Nephron (organoid): ENCODE data around the gene ARHGEF4.

Source experiments
- H3K27ac Mint-ChIP-seq, 3 experiments: 2 replicates each; pipeline ENCODE4 v1.8.0; 2020; ENCODE audit warnings: mixed read lengths in 3 of 3, mild to moderate bottlenecking in 2 of 3, moderate library complexity in 1 of 3
- H3K27me3 Mint-ChIP-seq: 2 replicates; pipeline ENCODE4 v1.8.0; 2021; ENCODE audit warnings: low read depth, mild to moderate bottlenecking, moderate library complexity, mixed read lengths
- H3K36me3 Mint-ChIP-seq: 2 replicates; pipeline ENCODE4 v1.8.0; 2020; ENCODE audit warnings: low read depth, mixed read lengths
- H3K4me1 Mint-ChIP-seq: 2 replicates; pipeline ENCODE4 v1.8.0; 2020; ENCODE audit warnings: mixed read lengths
- H3K4me3 Mint-ChIP-seq, 3 experiments: 2 replicates each; pipeline ENCODE4 v1.8.0; 2020; ENCODE audit warnings: mild to moderate bottlenecking in 3 of 3, mixed read lengths in 3 of 3, moderate library complexity in 2 of 3
- H3K9me3 Mint-ChIP-seq: 2 replicates; pipeline ENCODE4 v1.8.0; 2020; ENCODE audit warnings: mixed read lengths
- TF ChIP-seq, protein P1 (sequence below), 3 experiments: fragments of 200-600 bp; sonication (generic); IDR thresholded peaks; one replicate each; pipeline ENCODE4 v1.5.0; 2021; ENCODE audit warnings: antibody characterized with exemption in 3 of 3; ENCODE audit not compliant: unreplicated experiment in 3 of 3

The ARHGEF4 gene

GRCh38 chr2:131023758-131024157 lies 187.0 kb downstream of the ARHGEF4 start:
- H3K27me3 Mint-ChIP-seq, result peaks cover 6% of the 10 kb centered on the region
- H3K4me1 Mint-ChIP-seq, result no peaks in the 10 kb centered on the region
- TF ChIP-seq, protein P1, sequence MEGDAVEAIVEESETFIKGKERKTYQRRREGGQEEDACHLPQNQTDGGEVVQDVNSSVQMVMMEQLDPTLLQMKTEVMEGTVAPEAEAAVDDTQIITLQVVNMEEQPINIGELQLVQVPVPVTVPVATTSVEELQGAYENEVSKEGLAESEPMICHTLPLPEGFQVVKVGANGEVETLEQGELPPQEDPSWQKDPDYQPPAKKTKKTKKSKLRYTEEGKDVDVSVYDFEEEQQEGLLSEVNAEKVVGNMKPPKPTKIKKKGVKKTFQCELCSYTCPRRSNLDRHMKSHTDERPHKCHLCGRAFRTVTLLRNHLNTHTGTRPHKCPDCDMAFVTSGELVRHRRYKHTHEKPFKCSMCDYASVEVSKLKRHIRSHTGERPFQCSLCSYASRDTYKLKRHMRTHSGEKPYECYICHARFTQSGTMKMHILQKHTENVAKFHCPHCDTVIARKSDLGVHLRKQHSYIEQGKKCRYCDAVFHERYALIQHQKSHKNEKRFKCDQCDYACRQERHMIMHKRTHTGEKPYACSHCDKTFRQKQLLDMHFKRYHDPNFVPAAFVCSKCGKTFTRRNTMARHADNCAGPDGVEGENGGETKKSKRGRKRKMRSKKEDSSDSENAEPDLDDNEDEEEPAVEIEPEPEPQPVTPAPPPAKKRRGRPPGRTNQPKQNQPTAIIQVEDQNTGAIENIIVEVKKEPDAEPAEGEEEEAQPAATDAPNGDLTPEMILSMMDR (IDR thresholded peaks at IDR 0.05; ENCODE audit: unreplicated experiment in 3 of 3), result no peak
- H3K9me3 Mint-ChIP-seq, result peaks cover 11% of the 10 kb centered on the region
- no peaks in the 10 kb centered on the region for H3K36me3 Mint-ChIP-seq
- H3K4me3 Mint-ChIP-seq, result no peak overlapping the region
- no peak overlapping the region for H3K27ac Mint-ChIP-seq

DNA sequence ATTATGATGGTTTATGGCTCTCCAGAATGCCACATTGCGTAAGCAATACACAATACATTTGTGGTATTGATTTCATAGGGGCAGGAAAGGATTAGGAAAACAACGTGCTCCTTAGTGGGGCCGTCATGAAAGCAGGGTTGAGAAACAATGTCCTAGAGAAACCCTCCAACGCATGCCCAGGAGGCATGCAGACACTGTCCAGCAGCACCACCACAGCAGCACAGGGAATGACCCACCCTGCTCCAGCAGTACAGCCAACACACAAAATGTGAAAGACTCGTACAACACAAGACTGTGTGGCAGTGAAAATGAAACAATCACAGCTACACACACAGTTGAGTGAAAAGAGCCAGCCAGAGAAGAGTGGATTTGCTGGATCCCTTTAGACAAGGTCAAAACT lies 190.2 kb downstream of the ARHGEF4 start:
- Mint-ChIP-seq H3K27me3 (no peaks in the 10 kb centered on the region), H3K4me1 (no peaks in the 10 kb centered on the region), H3K36me3 (no peaks in the 10 kb centered on the region), H3K4me3 (no peak overlapping the region), H3K9me3 (peaks cover 7% of the 10 kb centered on the region), H3K27ac (no peak overlapping the region)
- TF ChIP-seq, protein P1 (IDR thresholded peaks at IDR 0.05; ENCODE audit: unreplicated experiment in 3 of 3), result no peak

GRCh38 chr2:131027566-131028528 lies 191.1 kb downstream of the ARHGEF4 start:
- Mint-ChIP-seq H3K27ac (no peak overlapping the region), H3K9me3 (peaks cover 7% of the 10 kb centered on the region), H3K4me3 (no peak overlapping the region), H3K36me3 (no peaks in the 10 kb centered on the region), H3K27me3 (no peaks in the 10 kb centered on the region), H3K4me1 (no peaks in the 10 kb centered on the region)
- TF ChIP-seq, protein P1 (IDR thresholded peaks at IDR 0.05; ENCODE audit: unreplicated experiment in 3 of 3), result no peak

- TF ChIP-seq, protein P1 (IDR thresholded peaks at IDR 0.05; ENCODE audit: unreplicated experiment in 3 of 3), result no peak
- Mint-ChIP-seq H3K4me3 (no peak overlapping the region), H3K4me1 (peaks cover 6% of the 10 kb centered on the region), H3K27me3 (peaks cover 11% of the 10 kb centered on the region), H3K27ac (no peak overlapping the region), H3K36me3 (no peaks in the 10 kb centered on the region), H3K9me3 (peaks cover 7% of the 10 kb centered on the region)
These were observed 193.1 kb downstream of the ARHGEF4 start for GRCh38 chr2:131029812-131030211.

- peak overlapping the region in 1 of 3 experiments; percentile 4 for H3K4me3 Mint-ChIP-seq
- TF ChIP-seq, protein P1 (IDR thresholded peaks at IDR 0.05; ENCODE audit: unreplicated experiment in 3 of 3), result no peak
- no peaks in the 10 kb centered on the region for H3K36me3 Mint-ChIP-seq
- H3K9me3 Mint-ChIP-seq, result peaks cover 7% of the 10 kb centered on the region
- H3K27ac Mint-ChIP-seq, result no peak overlapping the region
- H3K27me3 Mint-ChIP-seq, result peaks cover 11% of the 10 kb centered on the region
- peaks cover 6% of the 10 kb centered on the region for H3K4me1 Mint-ChIP-seq
These were observed 193.8 kb downstream of the ARHGEF4 start for GRCh38 chr2:131030478-131030971.
